GM18511 (cell line): ENCODE data around the gene ATG2A.
A peak's percentile ranks its signal among the peaks of the same experiment; 100 is the strongest.

Experiments
- ATAC-seq: cut with Tn5 transposase; IDR thresholded peaks from one replicate; pipeline ENCODE4 v1.9.1; 2021; ENCODE audit warnings: mild to moderate bottlenecking, moderate library complexity; ENCODE audit not compliant: unreplicated experiment

Gene ATG2A

DNA sequence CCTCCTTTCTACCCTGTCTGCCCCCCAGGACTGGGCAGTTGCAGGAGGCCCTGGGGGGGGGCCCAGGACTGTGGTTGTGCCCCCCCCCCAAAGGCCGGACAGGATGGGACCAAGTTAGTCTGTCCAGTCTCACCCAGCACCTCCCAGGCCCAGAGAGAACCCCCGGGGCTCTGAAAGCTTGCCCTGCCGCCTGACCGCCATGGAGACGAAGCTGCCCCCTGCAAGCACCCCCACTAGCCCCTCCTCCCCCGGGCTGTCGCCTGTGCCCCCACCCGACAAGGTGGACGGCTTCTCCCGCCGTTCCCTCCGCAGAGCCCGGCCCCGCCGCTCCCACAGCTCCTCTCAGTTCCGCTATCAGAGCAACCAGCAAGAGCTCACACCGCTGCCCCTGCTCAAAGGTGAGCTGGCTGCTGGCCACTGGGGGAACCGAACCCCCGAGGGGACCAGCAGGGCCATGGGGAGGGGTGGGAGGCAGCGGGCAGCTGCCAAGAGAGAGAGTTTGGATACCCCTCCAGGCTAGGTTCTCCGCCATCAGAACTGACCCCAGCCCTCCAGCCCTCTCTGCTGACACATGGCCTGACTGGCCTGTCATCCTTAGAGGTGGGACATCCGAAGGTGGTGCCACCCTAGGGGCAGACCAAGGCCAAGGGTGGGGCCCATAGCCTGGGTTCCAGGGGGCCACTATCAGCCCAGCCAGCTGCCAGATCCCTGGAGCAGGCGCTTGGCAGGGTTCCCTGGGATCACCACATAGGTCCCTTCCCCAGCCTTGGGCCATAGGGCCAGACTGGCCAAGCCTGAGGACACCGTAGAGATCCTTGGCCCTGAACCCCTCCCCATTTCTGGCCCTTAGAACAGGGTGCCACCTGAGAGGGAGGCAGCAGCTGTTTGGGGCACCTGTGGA is 8.8 kb upstream of the ATG2A start:
- no peak for ATAC-seq

DNA sequence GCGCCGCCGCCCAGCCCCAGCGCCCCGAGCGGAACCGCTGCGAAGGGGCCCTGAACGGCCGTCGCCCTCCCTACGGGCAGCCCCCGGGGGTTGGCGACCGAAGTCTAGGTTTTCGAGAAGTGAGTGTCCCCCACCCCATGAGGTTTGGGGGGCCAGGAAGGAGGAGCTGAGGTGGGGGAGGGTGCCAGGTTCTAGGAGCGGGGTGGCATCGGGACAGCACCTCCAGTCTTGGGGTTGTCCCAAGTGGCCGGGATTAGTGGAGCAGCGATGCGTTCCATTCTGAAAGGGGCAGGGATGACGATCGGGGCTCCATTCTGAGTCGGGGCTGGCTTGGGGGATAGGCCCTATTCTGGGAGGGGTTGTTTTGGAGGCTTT is 7.9 kb upstream of the ATG2A start:
- no peak for ATAC-seq

DNA sequence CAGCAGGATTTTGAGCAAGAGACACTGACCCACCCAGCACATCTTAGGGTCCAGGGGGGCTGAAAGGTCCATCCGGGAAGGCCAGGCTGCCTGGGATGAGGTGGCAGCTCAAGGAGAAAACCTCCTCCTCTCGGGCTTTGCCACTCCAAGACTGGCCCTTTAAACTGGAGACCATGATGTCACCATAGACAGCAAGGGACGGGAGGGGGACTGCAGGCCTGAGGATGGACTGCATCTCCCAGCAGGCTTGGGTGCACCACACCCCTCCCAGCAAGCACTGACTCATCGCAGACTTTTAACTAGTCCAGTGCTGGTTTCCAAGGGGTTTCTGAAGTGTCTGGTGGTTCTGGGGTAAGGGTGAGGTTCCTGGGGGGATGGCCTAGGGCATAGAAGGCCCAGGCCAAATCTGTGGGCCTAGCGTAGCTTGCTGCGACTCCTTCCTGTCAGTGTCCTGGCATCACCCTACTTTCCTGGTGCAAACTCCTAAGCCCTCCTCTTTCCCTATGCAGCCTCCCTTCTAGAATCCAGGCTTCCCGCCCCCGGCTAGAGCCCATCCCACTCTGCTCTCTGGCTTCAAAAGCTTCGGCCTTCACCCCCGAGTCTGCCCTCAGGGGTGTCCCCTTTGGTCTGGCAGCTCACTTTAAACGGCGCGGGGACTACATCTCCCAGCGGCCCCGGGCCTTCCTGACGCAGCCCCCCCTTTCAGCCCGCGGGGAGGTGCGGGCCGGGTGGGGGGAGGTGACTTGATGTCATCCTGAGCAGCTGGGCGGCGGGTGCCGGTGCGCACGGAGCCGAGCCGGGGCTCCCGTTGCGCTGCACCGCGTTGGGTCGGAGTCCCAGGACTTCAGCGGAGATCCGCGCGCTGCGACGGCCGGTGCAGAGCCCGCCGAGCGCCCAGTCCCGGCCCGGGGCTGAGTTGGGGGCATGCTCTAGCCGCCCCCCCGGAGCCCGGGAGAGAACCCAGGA is 7.2 kb upstream of the ATG2A start, which contains the start of gene PPP2R5B:
Gene PPP2R5B (plus strand): TSS at position 746 of the 966 bp plus-strand sequence. CDS start 1,046 bp downstream, outside the sequence.
- ATAC-seq = peak; percentile 93

DNA sequence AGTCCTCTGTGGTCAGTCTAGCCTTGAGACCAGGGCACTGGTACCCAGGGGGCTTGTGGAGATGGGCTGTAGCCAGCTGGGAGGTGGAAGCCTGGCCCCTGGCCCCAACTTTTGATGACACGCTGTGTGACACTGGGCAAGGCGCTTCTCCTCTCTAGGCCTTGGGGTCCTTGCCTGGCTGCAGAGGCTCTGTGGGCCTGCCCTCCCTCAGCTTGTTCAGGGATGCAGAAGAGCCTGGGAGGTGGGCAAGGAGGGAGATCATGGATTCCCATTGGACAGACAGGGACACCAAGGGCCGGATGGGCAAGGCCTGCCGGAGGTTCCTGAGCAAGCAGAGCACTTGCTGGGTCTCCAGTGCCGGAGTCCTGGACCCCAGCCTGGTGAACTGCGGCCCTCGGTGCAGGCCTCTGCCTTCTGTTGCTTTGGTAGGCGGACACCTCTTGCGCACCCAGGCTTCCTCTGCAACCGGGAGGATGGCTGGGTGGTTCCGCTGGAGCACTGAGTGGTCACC is 6.2 kb upstream of the ATG2A start:
- ATAC-seq = no peak

DNA sequence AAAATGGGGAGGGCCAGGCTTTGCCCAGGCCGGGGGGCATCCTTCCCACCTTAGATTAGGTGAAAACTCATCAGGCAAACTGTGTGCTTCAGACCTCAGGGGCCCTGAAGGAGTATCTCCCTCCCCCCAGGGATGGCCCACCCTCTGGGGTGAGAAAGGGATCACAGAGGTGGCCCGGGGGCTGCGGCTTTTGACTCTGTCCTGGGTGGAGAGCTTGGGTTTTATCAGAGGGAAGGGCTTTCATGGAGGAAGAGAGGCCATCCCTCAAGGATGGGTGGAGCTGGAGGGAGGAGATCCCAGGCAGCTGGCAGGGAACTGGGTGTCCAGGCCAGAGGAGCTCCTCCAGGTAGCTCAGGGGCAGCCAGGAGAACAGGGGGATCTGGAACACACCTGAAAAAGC is 4.4 kb upstream of the ATG2A start:
- no peak for ATAC-seq

DNA sequence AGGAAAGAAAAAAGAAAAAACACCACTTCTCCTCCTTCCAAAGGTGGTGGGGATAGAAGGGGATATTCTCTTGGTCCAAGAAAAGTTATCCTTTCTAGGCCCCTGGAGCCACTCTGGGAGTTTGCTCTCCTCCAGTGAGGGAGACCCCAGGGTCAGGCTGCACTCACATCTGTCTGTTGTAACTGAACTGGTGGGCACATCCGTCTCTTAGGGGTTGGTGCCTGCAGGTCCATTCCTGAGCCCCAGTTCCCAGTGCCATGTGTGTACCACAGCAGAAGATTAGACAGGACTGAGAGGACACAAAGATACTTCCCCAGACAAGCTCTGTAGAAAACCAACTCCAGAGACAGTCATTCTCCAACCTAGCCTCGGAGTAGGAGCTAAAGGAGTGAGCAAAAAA is 3.1 kb upstream of the ATG2A start:
- ATAC-seq = no peak

DNA sequence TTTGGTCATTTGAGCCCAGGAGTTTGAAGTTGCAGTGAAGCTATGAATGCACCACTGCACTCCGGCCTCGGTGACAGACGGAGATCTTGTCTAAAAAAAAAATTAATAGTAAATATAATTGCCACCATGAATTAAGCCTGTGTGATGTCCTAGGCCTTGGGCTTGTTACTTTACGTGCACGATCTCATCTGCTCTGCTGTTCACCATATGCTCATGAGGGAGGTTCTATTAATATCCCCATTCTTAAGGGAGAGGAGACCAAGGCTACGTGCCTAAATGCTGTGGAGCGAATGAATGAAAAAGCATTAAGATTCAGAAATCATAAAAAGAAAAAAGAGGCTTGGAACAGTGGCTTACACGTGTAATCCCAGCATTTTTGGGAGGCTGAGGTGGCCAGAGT is 2.6 kb upstream of the ATG2A start:
- ATAC-seq = no peak

DNA sequence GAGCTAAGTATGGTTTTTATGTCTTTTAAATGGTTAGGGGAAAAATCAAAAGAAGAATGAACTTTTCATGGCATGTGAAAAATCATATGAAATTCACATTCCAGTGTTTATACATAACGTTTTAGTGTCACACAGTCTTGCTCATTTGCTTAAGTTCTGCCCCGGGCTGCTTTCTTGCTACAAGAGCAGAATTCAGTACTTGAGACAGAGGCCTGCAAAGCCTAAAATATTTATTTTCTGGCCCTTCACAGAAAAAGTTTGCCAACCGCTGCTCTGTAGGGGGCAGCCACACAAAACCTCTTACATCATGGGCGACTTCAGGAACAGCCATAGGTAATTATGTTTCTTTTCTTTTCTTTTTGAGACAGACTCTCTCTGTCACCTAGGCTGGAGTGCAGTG is 1.0 kb upstream of the ATG2A start:
- no peak for ATAC-seq

DNA sequence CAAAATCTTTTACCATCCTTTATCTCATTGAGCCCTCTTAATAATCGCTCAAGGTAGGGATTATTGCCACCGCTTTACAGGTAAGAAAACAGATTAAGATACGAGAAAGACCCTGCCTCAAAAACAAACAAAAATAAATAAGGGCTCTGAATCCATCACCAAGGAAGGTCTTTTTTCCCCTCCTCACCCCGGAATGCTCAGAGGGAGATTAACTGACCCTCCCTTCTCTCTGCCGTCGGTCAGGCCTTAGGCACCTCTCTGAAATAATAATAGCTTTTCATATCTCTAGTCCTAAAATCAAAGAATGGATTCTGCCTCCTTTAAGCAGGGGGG is 620 bp upstream of the ATG2A start:
- no peak for ATAC-seq

DNA sequence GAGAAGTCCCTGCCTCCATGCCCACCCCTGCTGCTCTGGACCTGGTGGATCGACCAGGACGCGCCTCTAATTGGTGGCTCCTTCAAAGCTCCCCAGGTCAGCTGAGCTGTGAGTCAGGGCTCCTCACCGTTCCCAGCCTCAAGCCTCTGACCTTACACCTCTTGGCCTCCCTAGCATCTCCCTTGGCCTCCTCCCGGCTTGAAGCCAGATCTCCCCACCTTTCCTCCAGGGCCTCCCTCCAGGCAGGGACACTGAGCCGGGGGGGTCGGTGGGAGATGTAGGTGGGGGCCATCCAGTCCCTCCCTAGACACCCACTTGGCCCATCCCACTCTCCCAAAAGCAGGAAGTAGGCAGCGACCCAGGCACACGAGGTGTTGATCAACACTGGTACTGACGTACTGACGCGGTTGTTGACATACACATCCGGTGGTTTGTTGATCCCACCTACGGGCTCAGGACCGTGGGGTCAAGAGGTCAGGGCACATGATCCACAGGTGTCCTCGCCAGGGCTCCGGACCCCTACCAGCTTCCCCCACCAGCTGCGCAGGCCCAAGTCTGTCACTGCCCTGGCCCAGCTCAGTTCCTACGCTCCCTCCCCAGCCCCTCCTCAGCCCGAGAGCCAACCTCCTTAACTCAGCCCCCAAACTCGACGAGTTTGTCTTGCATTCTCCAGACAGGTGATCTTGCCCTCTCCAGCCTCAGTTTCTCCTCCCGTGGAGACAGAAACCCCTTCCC is 802 bp downstream of the ATG2A start:
- ATAC-seq = no peak

DNA sequence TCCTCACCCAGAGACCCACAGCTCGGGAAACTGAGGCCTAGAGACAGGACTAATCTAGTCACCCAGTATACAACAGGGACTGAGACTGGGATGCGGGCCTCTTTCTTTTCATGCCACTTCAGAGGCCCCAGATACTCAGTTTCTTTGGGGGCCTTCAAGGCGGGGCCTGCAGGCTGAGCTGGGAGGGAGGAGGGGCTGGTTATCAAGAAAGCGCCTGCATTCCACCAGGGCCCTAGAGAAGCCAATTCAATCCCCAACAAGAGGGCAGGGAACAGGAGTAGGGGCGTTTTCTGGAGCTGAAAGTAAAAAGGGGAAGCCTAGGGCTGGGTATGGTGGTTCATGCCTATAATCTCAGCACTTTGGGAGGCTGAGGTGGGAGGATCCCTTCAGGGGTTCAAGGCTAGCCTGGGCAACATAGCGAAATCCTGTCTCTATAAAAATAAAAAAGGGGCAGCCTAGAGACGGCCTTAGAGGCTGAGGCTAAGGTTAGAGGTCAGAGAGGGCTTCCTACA is 1.6 kb downstream of the ATG2A start:
- no peak for ATAC-seq

DNA sequence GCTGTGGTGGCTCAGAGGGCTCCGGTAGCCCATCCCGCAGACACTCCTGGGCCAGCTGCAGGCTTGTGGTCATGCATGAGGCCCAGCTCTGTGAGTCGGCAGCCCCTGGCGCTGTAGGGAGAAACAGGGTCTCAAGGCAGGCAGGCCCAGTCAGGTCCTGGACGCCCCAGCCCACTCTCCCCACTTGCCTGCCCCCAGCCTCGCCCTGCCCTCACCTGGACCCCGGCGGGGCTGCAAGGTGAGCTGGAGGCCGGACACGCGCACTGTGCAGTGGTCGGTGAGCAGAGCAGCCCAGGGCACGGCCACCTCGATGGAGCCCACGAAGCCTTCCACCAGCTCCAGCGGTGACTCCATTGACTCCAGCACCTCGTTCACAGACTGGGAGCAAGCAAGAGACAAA is 2.9 kb downstream of the ATG2A start:
- no peak for ATAC-seq

DNA sequence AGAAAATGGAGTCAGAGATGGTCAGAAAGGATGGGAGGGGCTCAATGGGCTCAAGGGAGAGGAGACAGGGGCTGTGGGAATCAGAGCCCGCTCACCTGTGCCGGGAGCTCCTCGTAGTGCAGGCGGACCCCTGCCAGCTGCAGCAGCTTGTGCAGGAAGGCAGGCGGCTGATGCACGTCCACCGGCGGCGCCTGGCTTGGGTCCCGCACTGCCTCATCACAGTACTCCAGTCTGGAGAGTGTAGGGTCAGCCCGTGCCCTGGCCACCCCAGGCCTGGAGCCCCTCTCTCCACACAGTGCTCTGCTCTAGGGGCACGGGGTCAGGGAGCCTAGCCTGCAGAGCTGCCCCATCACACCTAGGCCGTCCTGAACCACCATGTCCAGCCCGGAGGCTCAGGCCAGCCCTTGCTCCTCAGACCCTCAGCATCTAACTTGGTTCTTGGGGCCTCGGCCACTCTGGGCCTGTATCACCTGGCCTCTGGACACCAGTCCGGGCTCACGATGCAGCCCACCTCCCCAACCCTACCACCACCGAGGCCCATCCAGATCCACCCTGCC is 3.8 kb downstream of the ATG2A start:
- no peak for ATAC-seq

DNA sequence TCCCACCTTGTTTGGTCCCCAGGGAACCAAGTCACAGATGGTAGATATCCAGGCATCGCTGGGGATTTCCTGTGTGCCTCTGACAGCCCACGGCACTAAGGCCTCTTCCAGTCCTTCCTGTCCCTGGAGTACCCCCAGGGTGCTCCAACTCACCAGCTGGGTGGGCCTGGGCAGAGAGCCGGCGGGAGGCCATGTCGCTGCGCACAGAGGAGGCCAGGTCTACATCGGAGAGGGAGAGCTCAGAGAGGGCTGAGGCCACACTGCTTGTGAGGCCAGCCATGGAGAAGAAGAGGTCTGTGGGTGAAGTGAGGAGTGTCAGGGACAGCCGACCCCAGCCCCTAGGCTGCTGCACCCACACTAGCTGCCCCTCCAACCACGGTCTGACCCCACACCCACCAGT is 5.3 kb downstream of the ATG2A start:
- no peak for ATAC-seq

DNA sequence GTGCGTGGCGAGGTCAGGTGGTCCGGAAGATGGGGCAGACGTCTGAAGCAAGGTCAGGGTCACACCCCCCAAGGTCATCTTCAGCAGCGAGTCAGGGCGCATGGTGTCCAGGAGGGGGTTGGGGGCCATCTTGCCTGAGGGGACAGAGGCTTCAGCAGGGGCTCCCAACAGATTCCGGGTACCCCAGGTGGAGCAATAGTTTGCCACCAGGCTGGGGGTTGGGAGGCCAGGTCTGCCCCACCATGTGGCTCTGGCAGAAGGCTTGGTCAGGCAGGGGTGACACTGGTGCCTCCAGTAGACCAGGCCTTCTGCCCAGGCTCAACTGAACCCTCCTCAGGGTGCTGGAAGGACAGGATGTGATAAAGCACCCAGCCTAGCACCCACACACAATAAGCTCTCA is 5.9 kb downstream of the ATG2A start:
- ATAC-seq = no peak

DNA sequence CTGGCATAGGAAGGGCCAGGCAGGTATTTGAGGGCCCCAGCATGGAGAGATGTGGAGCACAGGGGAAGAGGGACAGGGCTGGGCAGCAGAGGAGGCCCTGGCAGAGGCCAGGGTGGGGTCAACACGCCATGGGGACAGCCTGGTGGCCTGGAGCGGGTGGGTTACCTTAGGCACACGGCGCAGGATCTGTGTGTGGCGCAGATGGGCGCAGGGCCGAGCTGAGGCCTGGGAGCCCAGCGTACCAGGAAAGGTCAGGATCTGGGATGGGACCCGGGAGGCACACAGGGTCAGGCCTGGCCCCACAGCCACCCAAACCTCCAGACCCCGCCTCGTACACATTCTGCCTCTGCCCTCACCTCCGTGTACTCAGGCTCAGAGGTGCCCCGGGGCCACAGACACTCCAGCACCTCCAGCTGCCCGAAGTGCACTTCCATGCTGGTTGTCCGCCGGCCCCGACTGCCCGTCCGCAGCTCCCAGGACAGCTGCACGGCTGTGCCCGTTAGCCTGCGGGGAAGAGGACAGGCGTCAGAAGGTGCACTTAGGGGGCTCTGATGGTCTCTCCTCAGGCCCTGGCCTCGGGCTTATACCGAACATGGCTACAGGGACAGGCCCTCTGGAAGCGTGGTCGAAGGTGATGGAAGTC is 6.4 kb downstream of the ATG2A start:
- ATAC-seq = no peak

DNA sequence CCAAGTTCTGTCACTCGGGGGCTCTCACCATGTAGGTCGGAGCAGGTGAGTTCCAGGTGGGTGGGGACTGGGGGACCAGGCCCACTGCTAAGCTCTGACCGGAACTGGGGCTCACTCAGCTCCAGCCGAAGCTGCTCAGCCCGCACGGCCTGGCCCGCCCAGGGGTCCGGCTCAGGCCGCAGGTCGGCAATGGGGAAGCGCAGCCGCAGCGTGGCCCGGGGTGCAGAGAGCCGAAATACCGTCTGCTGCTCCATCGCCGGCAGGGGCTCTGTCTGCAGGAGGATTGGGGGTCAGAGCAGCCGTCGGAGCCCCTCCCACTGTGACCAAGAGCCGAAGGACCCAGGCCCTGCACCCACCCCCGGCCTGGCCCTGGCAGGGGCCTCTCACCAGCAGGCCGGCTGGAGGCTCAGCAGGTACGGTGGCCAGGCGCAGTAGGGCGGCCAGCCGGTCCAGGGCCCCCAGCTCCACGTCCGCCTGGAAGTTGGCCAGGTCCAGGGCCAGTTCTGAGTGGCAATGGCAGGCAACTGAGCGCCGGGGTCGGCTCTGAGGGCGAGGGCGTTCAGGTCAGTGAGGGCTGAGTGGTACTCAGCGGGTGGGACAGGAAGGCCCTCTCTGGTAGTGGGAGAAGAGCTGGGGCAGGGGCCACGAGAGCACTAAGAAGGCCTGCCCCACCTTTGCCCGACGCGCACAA is 7.2 kb downstream of the ATG2A start:
- no peak for ATAC-seq

DNA sequence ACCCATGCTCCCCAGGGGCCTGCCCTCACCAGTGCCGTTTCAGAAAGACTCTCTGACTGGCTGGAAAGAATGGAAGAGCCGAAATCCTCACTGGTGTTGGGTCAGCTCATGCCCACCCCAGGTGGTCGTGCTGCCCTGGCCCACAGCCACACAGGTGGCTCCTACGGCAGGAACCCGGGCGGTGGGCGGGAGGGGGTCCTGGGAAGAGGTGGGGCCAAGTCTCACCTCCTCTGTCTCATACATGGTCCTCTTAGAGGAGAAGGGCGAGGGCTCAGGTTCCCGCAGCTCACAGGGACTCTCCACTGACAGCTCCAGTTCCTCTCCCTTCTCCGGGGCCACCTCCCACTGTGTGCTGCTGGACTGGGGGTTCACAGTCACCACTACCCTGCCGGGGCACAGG is 8.2 kb downstream of the ATG2A start:
- no peak for ATAC-seq

DNA sequence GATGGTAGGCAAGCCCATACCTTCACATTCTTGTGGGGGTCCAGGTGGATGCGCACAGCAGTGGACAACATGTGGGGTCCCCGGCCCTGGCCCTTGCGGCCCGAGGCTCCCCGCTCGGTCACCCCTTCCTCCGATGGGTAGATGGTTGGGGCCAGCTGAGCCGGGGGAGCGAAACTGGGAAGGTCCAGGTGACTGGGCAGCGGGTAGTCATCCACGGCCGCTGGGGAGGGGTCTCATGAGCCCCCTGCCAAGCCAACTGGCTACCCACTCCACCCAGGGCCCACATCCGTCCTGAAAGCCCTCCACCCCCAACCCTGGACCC is 10.7 kb downstream of the ATG2A start:
- ATAC-seq = no peak
